Measurements from ENCODE around the gene DOK4. TPM values are rescaled to one million over a fixed set of nuclear protein-coding genes. Genes with fewer than 3 reads are reported as not detected.

DOK4 gene
- total RNA-seq, 1 experiment from 2014 or later: 23.0 TPM

DNA sequence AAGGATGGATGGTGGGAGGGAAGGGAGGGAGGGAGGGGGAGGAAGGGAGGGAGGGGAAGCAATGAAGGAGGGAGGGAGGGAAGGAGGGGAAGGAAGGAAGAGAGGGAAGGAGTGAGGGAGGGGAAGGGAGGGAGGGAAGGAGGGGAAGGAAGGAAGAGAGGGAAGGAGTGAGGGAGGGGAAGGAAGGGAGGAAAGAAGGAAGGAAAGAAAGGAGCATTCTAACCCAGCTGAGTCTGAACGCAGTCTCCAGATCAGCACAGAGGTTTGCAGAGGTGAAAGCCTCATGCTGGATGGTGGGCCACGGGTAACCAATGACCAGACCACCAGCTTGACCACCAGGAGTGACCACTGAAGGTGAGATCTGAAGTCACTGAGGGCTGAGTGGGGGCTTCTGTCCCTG, 63.1 kb downstream of the DOK4 start:
- DNase-seq: no peak
- CTCF ChIA-PET: interaction anchor here (1.3 to 2.0 kb wide), 7 partner anchors 82 to 330 kb away, joined by 4 to 45 read pairs (median 6); partner anchors contain the start of gene CPNE2
- peaks cover 26% of the 10 kb centered on the region for H3K4me1 Mint-ChIP-seq (ENCODE audit: low read depth, unreplicated experiment)
- intact Hi-C loops (cut with micrococcal nuclease; ENCODE audit: unreplicated experiment): no loop called here
- TF ChIP-seq, protein P1, sequence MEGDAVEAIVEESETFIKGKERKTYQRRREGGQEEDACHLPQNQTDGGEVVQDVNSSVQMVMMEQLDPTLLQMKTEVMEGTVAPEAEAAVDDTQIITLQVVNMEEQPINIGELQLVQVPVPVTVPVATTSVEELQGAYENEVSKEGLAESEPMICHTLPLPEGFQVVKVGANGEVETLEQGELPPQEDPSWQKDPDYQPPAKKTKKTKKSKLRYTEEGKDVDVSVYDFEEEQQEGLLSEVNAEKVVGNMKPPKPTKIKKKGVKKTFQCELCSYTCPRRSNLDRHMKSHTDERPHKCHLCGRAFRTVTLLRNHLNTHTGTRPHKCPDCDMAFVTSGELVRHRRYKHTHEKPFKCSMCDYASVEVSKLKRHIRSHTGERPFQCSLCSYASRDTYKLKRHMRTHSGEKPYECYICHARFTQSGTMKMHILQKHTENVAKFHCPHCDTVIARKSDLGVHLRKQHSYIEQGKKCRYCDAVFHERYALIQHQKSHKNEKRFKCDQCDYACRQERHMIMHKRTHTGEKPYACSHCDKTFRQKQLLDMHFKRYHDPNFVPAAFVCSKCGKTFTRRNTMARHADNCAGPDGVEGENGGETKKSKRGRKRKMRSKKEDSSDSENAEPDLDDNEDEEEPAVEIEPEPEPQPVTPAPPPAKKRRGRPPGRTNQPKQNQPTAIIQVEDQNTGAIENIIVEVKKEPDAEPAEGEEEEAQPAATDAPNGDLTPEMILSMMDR (IDR thresholded peaks at IDR 0.05; ENCODE audit: unreplicated experiment): no peak
- H3K27me3 Mint-ChIP-seq (ENCODE audit: unreplicated experiment): no peaks in the 10 kb centered on the region
- no peak overlapping the region for H3K27ac Mint-ChIP-seq (ENCODE audit: unreplicated experiment)
- H3K4me3 Mint-ChIP-seq (ENCODE audit: low read depth, unreplicated experiment): no peak overlapping the region
- no peaks in the 10 kb centered on the region for H3K9me3 Mint-ChIP-seq (ENCODE audit: low read depth, unreplicated experiment)
- BruUV-seq (replicated peaks): no TSS peak
- peaks cover 5% of the 10 kb centered on the region for H3K36me3 Mint-ChIP-seq (ENCODE audit: insufficient read depth, unreplicated experiment)

DNA sequence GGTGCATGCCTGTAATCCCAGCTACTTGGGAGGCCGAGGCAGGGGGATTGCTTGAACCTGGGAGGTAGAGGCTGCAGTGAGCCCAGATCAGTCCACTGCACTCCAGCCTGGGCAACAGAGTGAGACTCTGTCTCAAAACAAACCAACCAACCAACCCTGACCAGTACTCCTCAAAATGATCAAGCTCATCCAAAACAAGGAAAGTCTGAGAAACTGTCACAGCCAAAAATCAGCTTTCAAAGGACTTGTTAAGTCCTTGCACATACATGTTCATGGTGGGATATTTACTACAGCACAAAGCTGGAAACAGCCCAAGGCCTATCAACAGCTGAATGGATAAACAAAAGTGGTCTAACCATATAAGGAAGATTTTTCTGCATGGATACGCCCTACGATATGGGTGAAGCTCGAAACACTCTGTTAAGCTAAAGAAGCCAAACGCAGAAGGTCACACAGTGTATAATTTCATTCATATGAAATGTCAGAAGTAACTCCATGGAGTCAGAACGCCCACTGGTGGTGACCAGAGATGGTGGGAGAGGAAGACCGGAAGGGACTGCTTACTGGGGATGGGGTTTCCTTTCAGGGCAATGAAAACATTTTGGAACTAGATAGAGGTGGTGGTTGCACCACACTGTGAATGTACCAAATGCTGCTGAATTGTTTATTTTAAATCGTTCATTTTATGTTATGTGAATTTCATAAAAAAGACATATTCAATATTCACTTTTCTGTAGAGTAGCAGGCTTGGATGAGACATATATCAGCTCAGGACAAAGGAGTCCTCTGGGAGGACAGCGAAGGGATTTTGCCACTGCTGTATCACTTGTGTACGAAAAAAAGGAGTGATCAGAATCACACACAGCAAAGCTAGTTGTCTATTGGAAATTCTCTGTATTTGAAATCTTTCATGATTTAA, 64.0 kb downstream of the DOK4 start:
- Mint-ChIP-seq H3K9me3 (ENCODE audit: low read depth, unreplicated experiment) (no peaks in the 10 kb centered on the region), H3K4me3 (ENCODE audit: low read depth, unreplicated experiment) (no peak overlapping the region), H3K27ac (ENCODE audit: unreplicated experiment) (no peak overlapping the region), H3K27me3 (ENCODE audit: unreplicated experiment) (no peaks in the 10 kb centered on the region), H3K36me3 (ENCODE audit: insufficient read depth, unreplicated experiment) (peaks cover 5% of the 10 kb centered on the region), H3K4me1 (ENCODE audit: low read depth, unreplicated experiment) (peaks cover 34% of the 10 kb centered on the region)
- intact Hi-C loops (cut with micrococcal nuclease; ENCODE audit: unreplicated experiment): loop anchor here (1.0 kb wide), 1 partner anchor 122 kb away; no protein-coding TSS in a partner anchor
- TF ChIP-seq, protein P1 (IDR thresholded peaks at IDR 0.05; ENCODE audit: unreplicated experiment): peak; percentile 86
- no TSS peak for BruUV-seq (replicated peaks)
- CTCF ChIA-PET: interaction anchor here (0.6 to 2.0 kb wide), 15 partner anchors 27 to 338 kb away, joined by 3 to 45 read pairs (median 5); partner anchors contain the start of gene CPNE2
- peak; percentile 79 for DNase-seq

Other genes with a start within 250 kb of the DOK4 start
- gene ARL2BP, start 241.2 kb downstream of the DOK4 start, total RNA-seq (2022): 32.6 and 33.3 TPM in 2 replicates
- 38.3 and 40.3 TPM in 2 replicates for gene PLLP, start 201.8 kb downstream of the DOK4 start, total RNA-seq (2022)
- gene CCL22, start 127.7 kb downstream of the DOK4 start, total RNA-seq (2022): 2.6 and 4.5 TPM in 2 replicates
- 17.6 and 41.4 TPM in 2 replicates for gene CX3CL1, start 114.0 kb downstream of the DOK4 start, total RNA-seq (2022)
- not detected in 2 replicates for gene CCL17, start 81.7 kb downstream of the DOK4 start, total RNA-seq (2022)
- 76.6 and 77.2 TPM in 2 replicates for gene CIAPIN1, start 39.1 kb downstream of the DOK4 start, total RNA-seq (2022)
- 75.9 and 77.7 TPM in 2 replicates for gene COQ9, start 39.0 kb downstream of the DOK4 start, total RNA-seq (2022)
- gene POLR2C, start 23.8 kb downstream of the DOK4 start, total RNA-seq (2022): 69.4 and 80.0 TPM in 2 replicates
- 6.8 and 7.9 TPM in 2 replicates for gene CCDC102A, start 50.1 kb upstream of the DOK4 start, total RNA-seq (2022)
- 0.85 and 1.5 TPM in 2 replicates for gene ADGRG5, start 56.1 kb upstream of the DOK4 start, total RNA-seq (2022)
- 269 and 278 TPM in 2 replicates for gene ADGRG1, start 142.1 kb upstream of the DOK4 start, total RNA-seq (2022)
- not detected in 2 replicates for gene ADGRG3, start 181.8 kb upstream of the DOK4 start, total RNA-seq (2022)
- not detected in 2 replicates for gene DRC7, start 208.3 kb upstream of the DOK4 start, total RNA-seq (2022)
- gene KATNB1, start 249.3 kb upstream of the DOK4 start, total RNA-seq (2022): 26.3 and 28.6 TPM in 2 replicates